Measurements from ENCODE around the gene C1orf210. TPM values are rescaled to one million over a fixed set of nuclear protein-coding genes. Genes with fewer than 3 reads are reported as not detected.

Gene C1orf210
- total RNA-seq, 1 experiment from 2014 or later, result 29.3 TPM

DNA sequence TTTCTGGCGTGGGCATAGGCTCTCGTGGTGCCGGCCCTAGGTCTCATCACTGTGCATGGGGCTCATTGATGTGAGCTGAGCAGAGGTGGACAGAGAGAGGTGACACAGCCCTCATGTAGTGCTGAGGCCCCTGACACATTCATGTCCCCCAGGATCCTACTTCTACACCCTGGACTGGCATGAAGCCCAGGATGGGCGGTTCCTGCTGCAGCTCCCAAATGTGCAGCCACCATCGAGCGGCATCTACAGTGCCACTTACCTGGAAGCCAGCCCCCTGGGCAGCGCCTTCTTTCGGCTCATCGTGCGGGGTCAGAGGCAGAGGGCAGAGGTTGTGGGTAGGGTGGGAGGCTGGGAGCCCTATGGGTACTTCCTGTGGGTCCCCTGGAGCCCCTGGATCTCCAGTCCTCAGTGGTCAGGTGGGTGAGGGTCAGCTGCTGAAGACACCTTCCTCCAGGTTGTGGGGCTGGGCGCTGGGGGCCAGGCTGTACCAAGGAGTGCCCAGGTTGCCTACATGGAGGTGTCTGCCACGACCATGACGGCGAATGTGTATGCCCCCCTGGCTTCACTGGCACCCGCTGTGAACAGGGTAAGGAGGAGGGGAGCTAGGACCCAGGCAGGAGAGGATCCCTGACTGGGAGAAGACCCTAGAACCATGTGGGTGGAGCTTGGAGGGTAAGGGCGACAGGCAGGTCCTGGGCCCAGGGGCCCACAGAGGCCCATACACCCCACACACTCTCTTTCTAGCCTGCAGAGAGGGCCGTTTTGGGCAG, 21.5 kb upstream of the C1orf210 start:
- POLR2A ChIA-PET (ENCODE audit: unreplicated experiment), result no interaction called here
- Histone ChIP-seq H3K79me2 (ENCODE audit: low read depth) (no peaks in the 10 kb centered on the region), H3K9me2 (ENCODE audit: insufficient read depth) (no peaks in the 10 kb centered on the region), H3K27ac (no peak overlapping the region), H3K36me3 (ENCODE audit: low read depth) (no peaks in the 10 kb centered on the region), H4K20me1 (ENCODE audit: insufficient read depth) (no peaks in the 10 kb centered on the region), H3K27me3 (ENCODE audit: insufficient read depth, low read depth) (no peaks in the 10 kb centered on the region), H3K4me3 (no peak overlapping the region), H3K4me1 (replicated peaks; ENCODE audit: insufficient read depth) (no peaks in the 10 kb centered on the region), H3K9me3 (ENCODE audit: insufficient read depth, low read depth) (no peaks in the 10 kb centered on the region), H3F3A (ENCODE audit: insufficient read depth, low read depth) (no peaks in the 10 kb centered on the region), H2AFZ (no peak overlapping the region), H3K4me2 (no peak overlapping the region)
- intact Hi-C loops (cut with micrococcal nuclease; ENCODE audit: unreplicated experiment), result no loop called here
- BruUV-seq (replicated peaks), result no TSS peak
- no peak for DNase-seq
- CTCF ChIA-PET, result no interaction called here
- TF ChIP-seq, protein P1, sequence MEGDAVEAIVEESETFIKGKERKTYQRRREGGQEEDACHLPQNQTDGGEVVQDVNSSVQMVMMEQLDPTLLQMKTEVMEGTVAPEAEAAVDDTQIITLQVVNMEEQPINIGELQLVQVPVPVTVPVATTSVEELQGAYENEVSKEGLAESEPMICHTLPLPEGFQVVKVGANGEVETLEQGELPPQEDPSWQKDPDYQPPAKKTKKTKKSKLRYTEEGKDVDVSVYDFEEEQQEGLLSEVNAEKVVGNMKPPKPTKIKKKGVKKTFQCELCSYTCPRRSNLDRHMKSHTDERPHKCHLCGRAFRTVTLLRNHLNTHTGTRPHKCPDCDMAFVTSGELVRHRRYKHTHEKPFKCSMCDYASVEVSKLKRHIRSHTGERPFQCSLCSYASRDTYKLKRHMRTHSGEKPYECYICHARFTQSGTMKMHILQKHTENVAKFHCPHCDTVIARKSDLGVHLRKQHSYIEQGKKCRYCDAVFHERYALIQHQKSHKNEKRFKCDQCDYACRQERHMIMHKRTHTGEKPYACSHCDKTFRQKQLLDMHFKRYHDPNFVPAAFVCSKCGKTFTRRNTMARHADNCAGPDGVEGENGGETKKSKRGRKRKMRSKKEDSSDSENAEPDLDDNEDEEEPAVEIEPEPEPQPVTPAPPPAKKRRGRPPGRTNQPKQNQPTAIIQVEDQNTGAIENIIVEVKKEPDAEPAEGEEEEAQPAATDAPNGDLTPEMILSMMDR (conservative IDR thresholded peaks at IDR 0.05), result no peak
- TF ChIP-seq EZH2 (IDR thresholded peaks at IDR 0.05; ENCODE audit: low read depth), result no peak

DNA sequence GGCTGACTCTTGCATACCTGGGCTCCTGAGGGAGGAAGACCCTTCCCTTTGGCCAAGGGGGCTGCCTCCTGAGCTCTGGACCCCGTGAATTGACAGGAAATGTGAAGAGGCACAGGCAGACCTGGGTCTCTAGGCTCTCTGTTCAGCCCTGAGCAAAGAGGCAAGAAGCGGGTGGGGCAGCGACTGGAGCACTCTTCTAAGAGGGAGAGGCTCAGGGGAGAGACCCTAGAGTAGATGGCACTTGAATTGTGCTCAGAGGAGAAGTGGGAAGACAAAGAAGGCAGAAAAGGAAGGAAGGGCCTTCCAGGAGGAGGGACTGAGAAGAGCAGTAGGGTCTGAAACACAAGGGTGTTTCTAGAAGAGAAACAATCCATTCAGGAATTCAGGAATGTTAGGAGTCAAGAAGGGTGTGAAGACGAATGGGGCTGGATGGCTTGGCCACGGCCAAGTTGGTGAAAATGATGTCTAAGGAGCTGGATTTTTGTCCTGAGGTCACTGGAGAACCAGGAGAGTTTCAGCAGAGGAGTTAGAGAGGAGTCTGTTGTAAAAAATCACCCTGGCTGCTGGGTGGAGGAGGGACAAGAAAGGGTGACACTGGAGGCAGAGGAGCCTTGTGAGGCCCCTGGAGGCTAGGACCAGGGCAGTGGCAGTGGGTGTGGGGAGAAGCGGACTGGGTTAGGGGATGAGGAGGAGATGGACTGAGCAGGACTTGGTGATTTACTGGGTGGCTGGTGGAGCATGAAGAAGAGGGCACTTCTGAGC, 20.7 kb upstream of the C1orf210 start:
- no peak overlapping the region for H3K27ac ChIP-seq
- no peak overlapping the region for H3K4me3 ChIP-seq
- H3K4me1 ChIP-seq (replicated peaks; ENCODE audit: insufficient read depth), result no peaks in the 10 kb centered on the region
- TF ChIP-seq, protein P1 (conservative IDR thresholded peaks at IDR 0.05), result no peak
- TF ChIP-seq EZH2 (IDR thresholded peaks at IDR 0.05; ENCODE audit: low read depth), result no peak
- BruUV-seq (replicated peaks), result no TSS peak
- intact Hi-C loops (cut with micrococcal nuclease; ENCODE audit: unreplicated experiment), result no loop called here
- H3K9me3 ChIP-seq (ENCODE audit: insufficient read depth, low read depth), result no peaks in the 10 kb centered on the region
- no peak for DNase-seq
- H3K4me2 ChIP-seq, result no peak overlapping the region
- H3K9me2 ChIP-seq (ENCODE audit: insufficient read depth), result no peaks in the 10 kb centered on the region
- no peaks in the 10 kb centered on the region for H3K36me3 ChIP-seq (ENCODE audit: low read depth)
- H3F3A ChIP-seq (ENCODE audit: insufficient read depth, low read depth), result no peaks in the 10 kb centered on the region
- no peaks in the 10 kb centered on the region for H3K79me2 ChIP-seq (ENCODE audit: low read depth)
- H4K20me1 ChIP-seq (ENCODE audit: insufficient read depth), result no peaks in the 10 kb centered on the region
- H3K27me3 ChIP-seq (ENCODE audit: insufficient read depth, low read depth), result no peaks in the 10 kb centered on the region
- no peak overlapping the region for H2AFZ ChIP-seq
- ChIA-PET POLR2A (ENCODE audit: unreplicated experiment) (no interaction called here), CTCF (no interaction called here)

DNA sequence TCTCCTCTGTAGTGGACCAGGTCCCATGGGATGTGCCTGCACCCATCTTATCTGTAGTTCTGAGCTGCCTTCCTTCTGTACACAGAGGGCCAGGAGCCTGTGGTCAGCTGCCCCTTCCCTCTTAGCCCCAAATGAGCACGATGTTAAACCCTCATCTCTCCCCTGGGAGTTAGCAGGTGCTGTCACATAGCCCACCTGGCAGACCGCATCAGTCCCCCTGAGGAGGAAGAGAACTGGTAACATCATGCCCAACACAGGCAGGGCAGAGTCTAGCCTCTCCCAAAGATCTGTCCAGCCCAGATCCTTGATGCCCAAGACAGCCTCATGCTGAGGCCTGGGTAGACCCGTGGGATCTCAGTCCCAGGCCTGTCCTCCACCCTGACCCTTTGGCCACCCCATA, 20.1 kb upstream of the C1orf210 start:
- H3K36me3 ChIP-seq (ENCODE audit: low read depth), result no peaks in the 10 kb centered on the region
- no TSS peak for BruUV-seq (replicated peaks)
- no peak overlapping the region for H3K4me2 ChIP-seq
- H2AFZ ChIP-seq, result no peak overlapping the region
- DNase-seq, result no peak
- ChIA-PET POLR2A (ENCODE audit: unreplicated experiment) (no interaction called here), CTCF (no interaction called here)
- H3K27me3 ChIP-seq (ENCODE audit: insufficient read depth, low read depth), result no peaks in the 10 kb centered on the region
- TF ChIP-seq EZH2 (IDR thresholded peaks at IDR 0.05; ENCODE audit: low read depth), result no peak
- TF ChIP-seq, protein P1 (conservative IDR thresholded peaks at IDR 0.05), result no peak
- no peaks in the 10 kb centered on the region for H3K9me3 ChIP-seq (ENCODE audit: insufficient read depth, low read depth)
- no peak overlapping the region for H3K27ac ChIP-seq
- H3K79me2 ChIP-seq (ENCODE audit: low read depth), result no peaks in the 10 kb centered on the region
- no peaks in the 10 kb centered on the region for H3K4me1 ChIP-seq (replicated peaks; ENCODE audit: insufficient read depth)
- H3F3A ChIP-seq (ENCODE audit: insufficient read depth, low read depth), result no peaks in the 10 kb centered on the region
- intact Hi-C loops (cut with micrococcal nuclease; ENCODE audit: unreplicated experiment), result no loop called here
- no peaks in the 10 kb centered on the region for H4K20me1 ChIP-seq (ENCODE audit: insufficient read depth)
- H3K9me2 ChIP-seq (ENCODE audit: insufficient read depth), result no peaks in the 10 kb centered on the region
- H3K4me3 ChIP-seq, result no peak overlapping the region
